Choroid plexus epithelial cell (primary cell): Measurements from ENCODE around the gene DENND6B.

Source experiments
- DNase-seq: peaks from one replicate; pipeline ENCODE4 v3.0.0-alpha.2; 2010; ENCODE audit warnings: low read depth
- H3K4me3 ChIP-seq: 2 replicates; pipeline ENCODE4 v1.5.1; 2011; ENCODE audit warnings: low read depth, mild to moderate bottlenecking, control low read depth, low read length, moderate library complexity
- CTCF ChIP-seq: conservative IDR thresholded peaks from 2 replicates; pipeline ENCODE4 v1.5.1; 2011; ENCODE audit warnings: low read depth, mild to moderate bottlenecking, control low read depth, inconsistent platforms, low read length, moderate library complexity

DENND6B gene

GRCh38 chr22:50361222-50361621, 34.4 kb upstream of the DENND6B start:
- no peak for TF ChIP-seq CTCF
- no peak for DNase-seq

DNA sequence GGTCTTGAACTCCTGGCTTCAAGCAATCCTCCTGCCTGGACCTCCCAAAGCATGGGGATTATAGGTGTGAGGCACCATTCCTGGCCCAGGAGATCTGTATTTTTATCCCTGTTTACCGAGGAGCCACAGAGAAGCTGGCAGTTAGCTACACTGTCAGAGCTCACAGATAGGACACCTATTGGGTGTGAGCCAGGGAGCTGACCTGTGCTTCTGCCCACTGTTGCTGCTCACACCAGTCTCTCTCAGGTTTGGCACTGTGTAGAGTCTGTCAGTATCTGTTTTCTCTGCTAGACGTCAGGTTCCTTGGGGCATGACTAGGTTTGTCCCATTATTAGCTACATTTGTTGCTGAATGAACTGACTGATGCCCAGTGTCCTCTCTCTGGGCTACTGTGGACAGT, 33.8 kb upstream of the DENND6B start:
- no peak for DNase-seq
- no peak for TF ChIP-seq CTCF
- no peak overlapping the region for H3K4me3 ChIP-seq

More at GRCh38 chr22:50361222-50361621, 34.4 kb upstream of the DENND6B start:
- H3K4me3 ChIP-seq: no peak overlapping the region

GRCh38 chr22:50357756-50358155, 30.9 kb upstream of the DENND6B start:
- no peak overlapping the region for H3K4me3 ChIP-seq
- no peak for DNase-seq
- no peak for TF ChIP-seq CTCF

DNA sequence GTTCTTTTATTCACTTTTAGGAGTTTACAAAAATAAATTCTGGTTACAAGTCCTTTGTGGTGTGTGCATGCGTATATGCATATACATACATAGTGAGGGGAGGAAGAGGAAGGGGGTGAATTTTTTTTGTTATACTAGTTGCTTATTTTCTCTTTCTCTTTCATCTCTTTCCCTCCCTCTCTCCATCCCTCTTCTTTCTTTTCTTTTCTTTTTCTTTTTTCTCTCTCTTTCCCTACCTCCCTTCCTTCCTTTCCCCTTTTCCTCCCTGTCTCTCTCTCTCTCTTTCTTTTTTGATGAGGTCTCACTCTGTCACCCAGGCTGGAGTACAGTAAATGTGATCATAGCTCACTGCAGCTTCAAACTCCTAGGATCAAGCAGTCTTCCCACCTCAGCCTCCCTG, 30.4 kb upstream of the DENND6B start:
- no peak for TF ChIP-seq CTCF
- no peak overlapping the region for H3K4me3 ChIP-seq
- DNase-seq: no peak

- H3K4me3 ChIP-seq: no peak overlapping the region
- no peak for DNase-seq
- no peak for TF ChIP-seq CTCF
These were observed 29.4 kb upstream of the DENND6B start for GRCh38 chr22:50356186-50356585.

GRCh38 chr22:50348058-50348457, 21.2 kb upstream of the DENND6B start:
- no peak for DNase-seq
- H3K4me3 ChIP-seq: no peak overlapping the region
- no peak for TF ChIP-seq CTCF

DNA sequence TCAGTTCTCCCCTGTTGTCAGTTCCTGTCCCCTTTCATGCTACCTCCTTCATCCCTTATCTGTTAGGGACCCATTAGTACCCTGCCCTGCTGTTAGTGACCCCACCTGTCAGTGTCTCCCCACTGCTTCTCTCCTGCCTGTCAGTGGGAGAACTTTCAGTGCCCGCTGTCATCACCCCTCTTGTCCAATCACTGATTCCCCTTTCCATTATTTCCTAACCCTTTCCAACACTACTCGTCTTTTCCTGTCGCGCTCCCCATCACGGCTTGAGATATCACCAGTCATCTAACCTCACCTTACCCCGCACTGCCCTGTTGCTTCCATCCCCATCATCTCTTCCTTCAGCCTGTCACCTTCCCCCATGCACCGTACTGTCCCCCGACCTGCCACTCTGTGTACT, 20.3 kb upstream of the DENND6B start:
- no peak for TF ChIP-seq CTCF
- DNase-seq: no peak
- no peak overlapping the region for H3K4me3 ChIP-seq
